GM19452 (cell line): ENCODE results near the gene ERP44.
"Not testable (repeated sequence)": the region's sequence is repeated elsewhere in the genome, so short reads cannot be mapped to it uniquely, and the experiment has no call there.

Experiments used
- ATAC-seq: cut with Tn5 transposase; IDR thresholded peaks from one replicate; pipeline ENCODE4 v1.9.1; 2021; ENCODE audit not compliant: unreplicated experiment

ERP44 gene

DNA sequence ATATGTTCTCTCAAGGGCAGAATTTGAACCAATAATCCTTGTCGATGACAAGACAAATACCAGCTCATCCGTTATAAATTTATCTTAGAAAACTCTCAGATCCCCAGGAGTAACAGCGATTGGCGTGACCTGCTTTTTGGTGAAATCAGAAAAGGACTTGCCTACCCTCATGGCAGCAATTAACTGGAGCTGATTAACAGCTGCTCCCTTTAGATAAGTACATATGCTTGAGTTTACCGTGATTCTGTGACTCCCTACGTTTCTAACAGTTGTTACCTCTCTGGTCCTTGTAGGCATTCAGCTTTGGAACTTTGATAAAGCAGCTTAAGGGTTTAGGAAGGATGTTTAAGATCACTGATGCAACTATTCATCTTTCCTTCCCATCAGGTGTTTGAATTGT, 2.8 kb upstream of the ERP44 start:
- ATAC-seq, result no peak

DNA sequence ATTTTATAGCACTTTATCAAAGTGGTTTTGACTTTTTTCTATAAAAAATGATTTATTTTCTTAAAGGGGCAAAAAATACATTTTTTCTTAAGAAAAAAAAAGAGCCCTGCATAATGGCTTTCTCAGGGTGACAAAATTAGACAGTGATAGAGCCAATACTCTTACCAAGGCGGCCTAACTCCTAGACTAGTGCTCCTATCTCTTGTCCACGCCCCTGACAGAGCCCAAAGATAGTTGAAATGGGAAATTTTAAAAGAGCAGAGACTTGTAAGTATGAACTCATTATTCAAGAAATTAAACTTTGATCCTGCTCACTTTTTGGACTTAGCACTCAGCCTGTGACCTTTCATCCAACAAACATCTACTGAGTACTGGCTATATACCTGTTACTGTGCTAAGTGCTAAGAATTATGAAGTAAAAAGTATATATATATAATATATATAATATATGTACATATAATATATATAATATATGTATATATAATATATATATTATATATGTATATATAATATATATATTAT, 1.4 kb upstream of the ERP44 start:
- no peak for ATAC-seq

DNA sequence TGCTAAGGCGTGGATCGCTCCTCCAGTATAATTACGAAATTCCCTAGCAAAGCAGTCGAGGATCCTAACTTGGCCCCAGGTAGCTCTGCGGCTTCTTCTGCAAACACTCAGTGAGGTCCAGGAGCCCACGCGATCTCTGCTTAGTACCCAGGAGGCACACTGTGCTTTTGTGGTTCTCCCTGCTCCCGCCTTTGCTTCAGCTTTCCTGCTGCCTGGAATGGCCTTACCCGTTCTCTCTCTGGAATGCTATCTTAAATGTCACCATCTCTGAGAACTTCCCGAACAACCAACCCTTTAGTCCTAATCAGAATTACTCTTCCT, 882 bp upstream of the ERP44 start:
- peak; percentile 2 for ATAC-seq

GRCh38 chr9:100098046-100098886, 534 bp downstream of the ERP44 start:
- peak; percentile 10 for ATAC-seq

GRCh38 chr9:100096378-100096916, 2.4 kb downstream of the ERP44 start:
- no peak for ATAC-seq

- ATAC-seq, result not testable (repeated sequence)
Measured at GRCh38 chr9:100094411-100094810, 4.4 kb downstream of the ERP44 start.

DNA sequence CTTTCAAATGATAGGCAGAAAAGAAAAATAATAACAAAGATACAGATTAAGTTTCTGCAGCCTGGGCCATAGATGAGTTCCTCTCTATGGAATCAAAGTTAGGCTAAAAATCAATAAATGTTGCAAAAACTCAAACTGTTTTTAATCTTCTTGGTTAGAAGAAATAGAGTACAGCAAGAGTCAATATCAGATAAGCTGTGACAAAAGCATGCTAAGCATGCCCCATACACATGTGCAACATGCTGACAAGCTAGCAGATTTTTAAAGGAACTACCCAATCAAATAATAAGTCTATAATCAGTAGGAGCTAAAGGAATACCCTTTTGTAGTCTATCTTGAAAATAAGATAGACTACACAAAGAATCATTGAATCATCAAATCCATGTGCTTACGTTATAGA, 6.7 kb downstream of the ERP44 start:
- ATAC-seq, result no peak

DNA sequence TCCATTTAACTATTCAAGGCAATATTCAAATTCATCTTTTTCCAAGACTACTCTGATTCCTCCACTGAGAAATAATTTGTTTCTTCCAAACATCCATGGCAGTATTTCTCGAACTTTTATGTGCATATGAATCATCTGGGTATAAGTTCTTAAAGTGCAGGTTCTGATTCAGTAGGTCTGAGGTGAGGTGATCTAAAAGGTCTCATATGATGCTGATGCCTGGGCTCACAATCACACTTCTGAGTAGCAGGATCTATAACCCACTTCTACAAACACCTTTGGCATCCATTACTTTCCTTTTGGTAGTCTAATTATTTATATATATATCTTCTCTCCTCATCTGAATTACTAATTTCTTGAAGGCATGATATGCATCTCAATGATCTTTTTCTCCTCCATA, 7.2 kb downstream of the ERP44 start:
- ATAC-seq, result no peak

DNA sequence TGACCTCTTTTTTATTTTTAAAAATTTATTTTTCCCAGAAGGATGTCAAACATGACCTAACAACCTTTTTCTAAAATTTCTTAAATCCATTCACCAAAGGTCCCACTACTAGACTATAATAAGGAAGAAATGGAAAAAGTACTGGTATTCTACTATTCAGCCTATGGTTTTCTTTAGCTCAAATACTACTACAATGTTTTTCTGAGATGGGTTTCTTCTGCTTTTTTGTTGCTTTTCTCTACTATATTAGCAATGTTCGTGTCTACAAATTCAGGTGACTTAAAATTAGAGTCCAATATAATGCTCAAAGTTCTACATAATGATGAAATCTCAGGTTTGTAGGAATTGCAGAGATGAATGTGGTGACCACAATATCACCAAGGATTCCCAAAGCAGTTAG, 7.9 kb downstream of the ERP44 start:
- no peak for ATAC-seq

DNA sequence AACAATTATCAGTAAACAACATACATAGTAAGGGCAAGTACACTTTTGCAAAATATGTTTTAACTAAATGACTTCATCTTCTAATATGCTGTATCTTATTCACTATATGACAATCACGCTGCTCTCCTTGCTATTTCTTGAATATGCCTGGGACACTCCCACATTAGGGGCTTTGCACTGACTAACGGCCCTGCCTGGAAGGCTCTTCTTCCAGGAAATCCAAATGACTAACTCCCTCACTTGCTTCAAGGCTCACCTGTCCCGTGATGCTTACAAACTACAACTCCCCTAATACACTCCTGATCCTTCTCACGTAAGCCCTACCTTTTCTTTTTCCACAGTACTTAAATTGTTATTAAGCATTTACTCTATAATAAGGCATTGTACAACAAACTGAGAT, 10.6 kb downstream of the ERP44 start:
- ATAC-seq, result no peak

- ATAC-seq, result no peak
Measured at GRCh38 chr9:100087218-100087617, 11.6 kb downstream of the ERP44 start.

DNA sequence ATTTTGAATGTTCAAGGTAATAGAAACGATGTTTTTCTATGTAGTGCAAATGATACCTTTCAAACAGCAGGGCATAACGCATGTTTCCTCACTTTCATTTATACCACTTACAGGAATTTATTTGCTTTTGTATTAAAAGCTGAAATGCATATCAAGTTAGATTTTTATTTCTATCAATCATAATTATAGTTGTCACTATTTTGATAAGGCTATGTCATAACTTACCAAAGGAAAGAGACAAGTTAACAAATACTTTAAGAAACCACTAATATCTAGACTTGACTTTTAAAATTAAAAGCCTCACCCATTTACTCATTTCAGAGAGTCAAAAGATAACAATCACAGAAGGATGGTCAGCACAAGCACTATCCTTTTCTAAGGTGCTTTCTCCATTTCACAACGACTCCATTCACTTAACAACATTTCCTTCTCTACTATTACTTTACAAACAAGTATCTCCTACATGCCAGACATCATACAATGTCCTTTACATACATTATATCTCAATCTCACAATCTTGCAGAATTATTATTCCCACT, 12.6 kb downstream of the ERP44 start:
- ATAC-seq, result no peak

GRCh38 chr9:100084734-100085133, 14.1 kb downstream of the ERP44 start:
- peak; percentile 80 for ATAC-seq

DNA sequence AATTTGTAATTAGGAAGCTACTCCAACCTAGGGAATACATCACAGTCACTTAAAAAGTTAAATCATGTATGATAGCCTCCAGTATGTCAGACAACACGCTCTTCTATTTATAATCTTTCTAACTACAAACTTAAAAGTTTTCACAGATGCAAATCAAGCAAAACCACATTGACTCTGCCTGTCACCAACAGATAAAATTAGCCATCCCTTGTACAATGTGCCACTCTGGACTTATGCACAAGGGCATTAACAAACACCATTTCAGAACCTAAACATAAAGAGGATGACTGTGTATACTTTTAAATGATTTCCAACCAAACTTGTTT, 14.7 kb downstream of the ERP44 start:
- ATAC-seq, result peak; percentile 50

GRCh38 chr9:100083448-100084127, 15.2 kb downstream of the ERP44 start:
- ATAC-seq, result peak; percentile 46

DNA sequence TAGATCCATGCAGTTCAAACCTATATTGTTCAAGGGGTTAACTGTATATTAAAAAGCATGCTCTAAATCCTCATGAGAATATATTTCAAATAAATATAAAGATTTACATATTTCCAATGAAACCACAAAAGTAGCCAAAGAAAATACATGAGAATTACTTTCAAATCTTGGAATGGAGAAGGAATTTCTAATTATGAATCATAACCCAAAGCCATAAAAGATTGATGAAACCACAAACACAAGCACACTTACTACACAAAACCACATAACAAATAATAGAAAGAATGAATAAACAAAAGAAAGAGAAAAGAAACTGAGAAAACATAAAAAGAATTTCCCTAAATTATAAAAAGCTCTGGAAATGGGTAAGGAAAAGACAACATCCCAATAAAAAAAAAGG, 16.0 kb downstream of the ERP44 start:
- ATAC-seq, result no peak

DNA sequence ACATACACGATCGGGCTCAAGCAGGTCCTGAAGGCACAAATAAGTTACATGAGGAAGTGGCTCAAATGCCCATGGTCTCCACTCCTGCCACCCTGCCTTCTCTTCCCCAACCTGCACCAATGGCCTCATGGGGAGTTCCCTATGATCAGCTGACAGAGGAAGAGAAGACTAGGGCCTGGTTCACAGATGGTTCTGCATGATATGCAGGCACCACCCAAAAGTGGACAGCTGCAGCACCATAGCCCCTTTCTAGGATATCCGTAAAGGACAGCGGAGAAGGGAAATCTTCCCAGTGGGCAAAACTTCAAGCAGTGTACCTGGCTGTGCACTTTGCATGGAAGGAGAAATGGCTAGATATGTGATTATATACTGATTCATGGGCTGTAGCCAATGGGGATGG, 22.5 kb downstream of the ERP44 start:
- not testable (repeated sequence) for ATAC-seq

- ATAC-seq, result no peak
Measured at GRCh38 chr9:100074989-100075388, 23.8 kb downstream of the ERP44 start.

- ATAC-seq, result no peak
Measured at GRCh38 chr9:100074093-100074492, 24.7 kb downstream of the ERP44 start.

DNA sequence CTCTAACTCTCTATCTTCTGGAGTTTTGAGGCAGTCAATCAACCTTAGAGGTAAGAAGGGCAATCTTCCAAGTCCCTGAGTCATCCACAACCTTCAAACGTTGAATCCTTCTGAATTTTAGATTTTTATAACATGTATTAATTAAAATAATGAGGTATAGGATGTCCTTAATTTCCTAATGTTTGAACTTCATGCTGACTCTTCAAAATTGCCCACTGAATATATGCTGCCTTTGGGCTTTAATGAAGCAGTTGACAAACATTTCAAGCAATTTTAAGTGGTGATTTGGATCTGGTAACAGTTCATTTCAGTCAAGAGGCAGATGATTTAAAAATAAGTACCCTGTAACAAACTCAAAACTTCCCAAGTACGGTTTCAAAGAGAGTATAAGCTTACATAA, 26.0 kb downstream of the ERP44 start:
- no peak for ATAC-seq

GRCh38 chr9:100071271-100071670, 27.5 kb downstream of the ERP44 start:
- no peak for ATAC-seq
